ENCODE results near the gene P2RY14. TPM values are rescaled to one million over a fixed set of nuclear protein-coding genes. Genes with fewer than 3 reads are reported as not detected.

The P2RY14 gene
- total RNA-seq, 2 donors from 2014 or later, result 1.8 TPM; not detected in 1

GRCh38 chr3:151319628-151320027 lies 41.3 kb upstream of the P2RY14 start:
- ATAC-seq (no peak), DNase-seq (no peak)
- no peak overlapping the region for H3K4me3 ChIP-seq
- H3K4me1 ChIP-seq, result no peaks in the 10 kb centered on the region
- 84 to 85% methylated on average over 4 of the region's 4 CpGs for WGBS, 2 donors
- H3K27ac ChIP-seq, result no peak overlapping the region
- H3K36me3 ChIP-seq (replicated peaks in 1 of 2; ENCODE audit: insufficient read depth in 1 of 2, low read depth in 2 of 2), result no peaks in the 10 kb centered on the region
- intact Hi-C loops (cut with DNase I), result no loop called here
- no peak for TF ChIP-seq POLR2A (IDR thresholded peaks at IDR 0.05)
- TF ChIP-seq, protein P1, sequence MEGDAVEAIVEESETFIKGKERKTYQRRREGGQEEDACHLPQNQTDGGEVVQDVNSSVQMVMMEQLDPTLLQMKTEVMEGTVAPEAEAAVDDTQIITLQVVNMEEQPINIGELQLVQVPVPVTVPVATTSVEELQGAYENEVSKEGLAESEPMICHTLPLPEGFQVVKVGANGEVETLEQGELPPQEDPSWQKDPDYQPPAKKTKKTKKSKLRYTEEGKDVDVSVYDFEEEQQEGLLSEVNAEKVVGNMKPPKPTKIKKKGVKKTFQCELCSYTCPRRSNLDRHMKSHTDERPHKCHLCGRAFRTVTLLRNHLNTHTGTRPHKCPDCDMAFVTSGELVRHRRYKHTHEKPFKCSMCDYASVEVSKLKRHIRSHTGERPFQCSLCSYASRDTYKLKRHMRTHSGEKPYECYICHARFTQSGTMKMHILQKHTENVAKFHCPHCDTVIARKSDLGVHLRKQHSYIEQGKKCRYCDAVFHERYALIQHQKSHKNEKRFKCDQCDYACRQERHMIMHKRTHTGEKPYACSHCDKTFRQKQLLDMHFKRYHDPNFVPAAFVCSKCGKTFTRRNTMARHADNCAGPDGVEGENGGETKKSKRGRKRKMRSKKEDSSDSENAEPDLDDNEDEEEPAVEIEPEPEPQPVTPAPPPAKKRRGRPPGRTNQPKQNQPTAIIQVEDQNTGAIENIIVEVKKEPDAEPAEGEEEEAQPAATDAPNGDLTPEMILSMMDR (IDR thresholded peaks at IDR 0.05), result no peak
- no peaks in the 10 kb centered on the region for H3K9me3 ChIP-seq
- no peaks in the 10 kb centered on the region for H3K27me3 ChIP-seq

DNA sequence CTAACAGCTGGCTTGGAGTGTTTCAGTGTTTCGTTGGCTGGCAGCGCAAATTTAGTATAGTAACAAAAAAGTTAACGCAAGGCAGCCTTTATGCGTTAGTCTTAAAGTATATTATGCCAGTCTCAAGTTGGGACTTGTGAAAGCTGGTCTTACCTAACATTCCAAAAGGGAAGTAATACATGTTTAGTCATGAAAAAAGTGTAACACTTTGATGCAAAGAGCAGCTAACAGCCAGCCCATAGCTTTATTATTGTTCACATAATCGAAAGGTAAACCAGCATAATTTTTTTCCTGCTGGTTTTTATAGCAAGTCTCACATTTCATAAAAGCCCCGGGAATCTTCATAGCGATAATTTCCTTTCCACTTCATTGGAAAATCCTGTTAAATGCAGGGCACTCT lies 40.6 kb upstream of the P2RY14 start:
- intact Hi-C loops (cut with DNase I), result no loop called here
- no peak for ATAC-seq
- no peak for DNase-seq
- Histone ChIP-seq H3K36me3 (replicated peaks in 1 of 2; ENCODE audit: insufficient read depth in 1 of 2, low read depth in 2 of 2) (no peaks in the 10 kb centered on the region), H3K4me3 (no peak overlapping the region), H3K27ac (no peak overlapping the region), H3K27me3 (no peaks in the 10 kb centered on the region), H3K9me3 (no peaks in the 10 kb centered on the region), H3K4me1 (no peaks in the 10 kb centered on the region)
- TF ChIP-seq POLR2A (IDR thresholded peaks at IDR 0.05), result no peak
- TF ChIP-seq, protein P1 (IDR thresholded peaks at IDR 0.05), result no peak
- whole genome bisulfite sequencing, 2 donors, result 75 to 83% methylated on average over 7 of the region's 7 CpGs

DNA sequence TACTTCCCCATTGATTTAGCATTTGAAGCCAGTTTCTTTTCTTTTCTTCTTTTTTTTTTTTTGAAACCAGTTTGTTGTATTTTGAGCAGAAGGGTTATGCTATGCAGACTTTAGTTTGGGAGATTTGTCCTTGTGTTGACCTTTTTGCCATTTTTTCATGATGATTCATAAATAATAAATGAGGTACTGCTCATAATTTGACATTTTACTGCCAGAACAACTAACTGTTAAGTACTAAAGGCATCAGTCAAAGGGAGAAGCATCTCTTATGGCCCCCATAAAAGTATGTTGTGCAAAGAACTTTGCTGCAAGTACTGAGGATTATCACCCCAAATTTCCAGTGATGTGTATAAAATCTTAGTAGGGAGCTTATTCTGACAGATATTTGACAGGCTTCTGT lies 40.0 kb upstream of the P2RY14 start:
- intact Hi-C loops (cut with DNase I), result no loop called here
- ATAC-seq (no peak), DNase-seq (no peak)
- H3K36me3 ChIP-seq (replicated peaks in 1 of 2; ENCODE audit: insufficient read depth in 1 of 2, low read depth in 2 of 2), result no peaks in the 10 kb centered on the region
- no peaks in the 10 kb centered on the region for H3K4me1 ChIP-seq
- no peak overlapping the region for H3K27ac ChIP-seq
- H3K4me3 ChIP-seq, result no peak overlapping the region
- no peaks in the 10 kb centered on the region for H3K9me3 ChIP-seq
- TF ChIP-seq, protein P1 (IDR thresholded peaks at IDR 0.05), result no peak
- no peak for TF ChIP-seq POLR2A (IDR thresholded peaks at IDR 0.05)
- H3K27me3 ChIP-seq, result no peaks in the 10 kb centered on the region

GRCh38 chr3:151316267-151316991 lies 38.1 kb upstream of the P2RY14 start, which contains the start of gene GPR87:
GPR87 (minus strand) TSS chr3:151316820; CDS start chr3:151300100, 16,720 bp downstream.
- TF ChIP-seq, protein P1 (IDR thresholded peaks at IDR 0.05), result no peak
- ATAC-seq (no peak), DNase-seq (no peak)
- Histone ChIP-seq H3K9me3 (no peaks in the 10 kb centered on the region), H3K4me3 (no peak within 1 kb of the TSS), H3K27me3 (no peaks in the 10 kb centered on the region), H3K27ac (no peak within 1 kb of the TSS), H3K36me3 (replicated peaks in 1 of 2; ENCODE audit: insufficient read depth in 1 of 2, low read depth in 2 of 2) (no peaks in the 10 kb centered on the region), H3K4me1 (no peaks in the 10 kb centered on the region)
- intact Hi-C loops (cut with DNase I), result no loop called here
- 59 to 69% methylated on average over 7 of the region's 7 CpGs for WGBS, 2 donors

GRCh38 chr3:151315846-151316245 lies 37.5 kb upstream of the P2RY14 start:
- Histone ChIP-seq H3K36me3 (replicated peaks in 1 of 2; ENCODE audit: insufficient read depth in 1 of 2, low read depth in 2 of 2) (no peaks in the 10 kb centered on the region), H3K27me3 (no peaks in the 10 kb centered on the region), H3K4me3 (no peak overlapping the region), H3K9me3 (no peaks in the 10 kb centered on the region), H3K27ac (no peak overlapping the region), H3K4me1 (no peaks in the 10 kb centered on the region)
- 81 to 93% methylated on average over 2 of the region's 2 CpGs for WGBS, 2 donors
- DNase-seq, result no peak
- ATAC-seq, result no peak
- TF ChIP-seq POLR2A (IDR thresholded peaks at IDR 0.05), result no peak
- TF ChIP-seq, protein P1 (IDR thresholded peaks at IDR 0.05), result no peak
- intact Hi-C loops (cut with DNase I), result no loop called here
